HG03469 (cell line): ENCODE measurements around the gene RBM4B.
"Not testable (repeated sequence)": the region's sequence is repeated elsewhere in the genome, so short reads cannot be mapped to it uniquely, and the experiment has no call there.

Experiments
- ATAC-seq: cut with Tn5 transposase; IDR thresholded peaks from one replicate; pipeline ENCODE4 v1.9.1; 2021; ENCODE audit warnings: mild to moderate bottlenecking, moderate library complexity, moderate number of reproducible peaks; ENCODE audit not compliant: unreplicated experiment

RBM4B gene

GRCh38 chr11:66677599-66678375 is at the start of gene RBM4B:
Gene RBM4B (minus strand): TSS chr11:66677887. CDS start chr11:66677079, 808 bp downstream.
- peak; percentile 70 for ATAC-seq

GRCh38 chr11:66725647-66726046 is 48.0 kb upstream of the RBM4B start:
- no peak for ATAC-seq

GRCh38 chr11:66725114-66725513 is 47.4 kb upstream of the RBM4B start:
- no peak for ATAC-seq

GRCh38 chr11:66724167-66724566 is 46.5 kb upstream of the RBM4B start:
- ATAC-seq = not testable (repeated sequence)

GRCh38 chr11:66723693-66724092 is 46.0 kb upstream of the RBM4B start:
- no peak for ATAC-seq

- ATAC-seq = no peak
These were observed 45.3 kb upstream of the RBM4B start for GRCh38 chr11:66722745-66723651.

GRCh38 chr11:66721939-66722338 is 44.3 kb upstream of the RBM4B start:
- no peak for ATAC-seq

GRCh38 chr11:66720899-66721470 is 43.3 kb upstream of the RBM4B start:
- no peak for ATAC-seq

- no peak for ATAC-seq
These were observed 42.7 kb upstream of the RBM4B start for GRCh38 chr11:66720223-66720898.

- ATAC-seq = no peak
These were observed 41.6 kb upstream of the RBM4B start for GRCh38 chr11:66719111-66719872.

GRCh38 chr11:66718320-66718971 is 40.8 kb upstream of the RBM4B start:
- ATAC-seq = no peak

- no peak for ATAC-seq
These were observed 40.2 kb upstream of the RBM4B start for GRCh38 chr11:66717925-66718319.

- no peak for ATAC-seq
These were observed 39.3 kb upstream of the RBM4B start for GRCh38 chr11:66716996-66717395.

GRCh38 chr11:66715346-66716085 is 37.8 kb upstream of the RBM4B start:
- no peak for ATAC-seq

GRCh38 chr11:66713746-66714480 is 36.2 kb upstream of the RBM4B start:
- no peak for ATAC-seq

GRCh38 chr11:66710384-66710930 is 32.8 kb upstream of the RBM4B start:
- ATAC-seq = no peak

- no peak for ATAC-seq
These were observed 31.0 kb upstream of the RBM4B start for GRCh38 chr11:66708701-66709100.

- ATAC-seq = no peak
These were observed 30.4 kb upstream of the RBM4B start for GRCh38 chr11:66708094-66708493.
